ENCODE results near the gene WDFY2.
A peak's percentile ranks its signal among the peaks of the same experiment; 100 is the strongest.

Gene WDFY2

DNA sequence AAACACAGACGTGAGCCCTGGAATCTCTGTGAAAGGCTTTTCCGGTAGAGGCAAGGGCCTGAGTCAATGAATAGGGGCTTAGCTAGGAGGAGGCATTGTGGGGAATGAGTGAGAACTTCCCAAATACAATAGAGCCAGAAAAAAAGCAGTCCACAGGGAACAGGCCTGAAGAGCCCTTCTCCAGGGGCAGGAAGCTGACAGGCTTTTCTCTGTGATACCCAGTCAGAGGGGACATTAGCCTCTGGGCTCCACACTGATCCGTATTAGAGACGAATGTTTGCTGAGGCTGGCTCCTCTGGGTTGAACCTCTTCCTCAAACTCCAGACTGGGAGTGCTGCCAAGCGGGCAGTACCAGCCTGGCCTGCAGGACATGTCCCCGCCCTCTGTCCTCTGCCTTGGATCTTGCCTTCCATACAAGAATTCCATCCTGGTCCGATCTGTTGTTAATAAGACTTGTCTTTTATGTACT lies 217.4 kb downstream of the WDFY2 start:
- Mint-ChIP-seq H3K9me3 (no peaks in the 10 kb centered on the region), H3K27ac (peak overlapping the region; percentile 98), H3K4me1 (ENCODE audit: low read depth) (peaks cover 36% of the 10 kb centered on the region), H3K27me3 (ENCODE audit: low read depth) (peaks cover 3% of the 10 kb centered on the region), H3K4me3 (no peak overlapping the region), H3K36me3 (ENCODE audit: low read depth) (no peaks in the 10 kb centered on the region)

DNA sequence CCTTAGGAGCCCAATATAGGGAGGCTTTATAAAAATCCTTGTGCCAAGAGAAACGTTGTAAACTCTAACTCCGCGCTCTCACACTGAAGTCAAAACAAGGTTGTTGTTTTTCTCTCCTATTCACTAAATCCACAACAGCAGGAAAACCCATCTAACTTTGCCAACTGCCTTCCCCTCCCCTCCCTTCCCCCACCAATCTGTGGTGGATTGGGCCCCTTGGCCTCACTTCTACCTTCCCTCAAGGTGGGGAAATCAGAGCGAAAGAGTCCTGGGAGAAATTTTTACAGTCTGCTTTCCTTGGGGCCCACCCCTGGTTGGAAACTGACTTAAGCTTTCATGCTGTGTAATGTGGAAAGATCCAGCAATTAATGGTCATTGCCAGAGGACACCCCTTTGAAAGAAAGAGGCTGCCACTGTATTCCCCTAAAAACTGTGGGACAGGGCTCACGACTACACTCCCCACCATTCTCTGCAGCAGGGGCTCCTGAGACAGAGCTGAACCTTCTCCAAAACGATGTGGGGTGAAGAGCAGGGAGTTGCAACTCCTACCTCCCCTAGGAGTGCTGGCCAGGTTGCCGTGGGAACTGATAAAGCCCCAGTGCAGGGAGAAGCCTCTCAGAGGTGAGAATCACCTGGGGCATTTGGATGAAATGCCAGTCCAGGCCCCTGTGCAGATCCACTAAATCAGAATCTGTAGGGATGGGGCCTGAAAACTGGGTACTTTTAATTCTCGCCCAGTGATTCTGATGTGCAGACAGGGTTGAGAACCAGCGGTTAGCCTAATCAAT lies 218.6 kb downstream of the WDFY2 start:
- Mint-ChIP-seq H3K36me3 (ENCODE audit: low read depth) (no peaks in the 10 kb centered on the region), H3K9me3 (no peaks in the 10 kb centered on the region), H3K4me1 (ENCODE audit: low read depth) (peaks cover 32% of the 10 kb centered on the region), H3K27ac (peak overlapping the region; percentile 98), H3K27me3 (ENCODE audit: low read depth) (peaks cover 3% of the 10 kb centered on the region), H3K4me3 (peak overlapping the region; percentile 88)

DNA sequence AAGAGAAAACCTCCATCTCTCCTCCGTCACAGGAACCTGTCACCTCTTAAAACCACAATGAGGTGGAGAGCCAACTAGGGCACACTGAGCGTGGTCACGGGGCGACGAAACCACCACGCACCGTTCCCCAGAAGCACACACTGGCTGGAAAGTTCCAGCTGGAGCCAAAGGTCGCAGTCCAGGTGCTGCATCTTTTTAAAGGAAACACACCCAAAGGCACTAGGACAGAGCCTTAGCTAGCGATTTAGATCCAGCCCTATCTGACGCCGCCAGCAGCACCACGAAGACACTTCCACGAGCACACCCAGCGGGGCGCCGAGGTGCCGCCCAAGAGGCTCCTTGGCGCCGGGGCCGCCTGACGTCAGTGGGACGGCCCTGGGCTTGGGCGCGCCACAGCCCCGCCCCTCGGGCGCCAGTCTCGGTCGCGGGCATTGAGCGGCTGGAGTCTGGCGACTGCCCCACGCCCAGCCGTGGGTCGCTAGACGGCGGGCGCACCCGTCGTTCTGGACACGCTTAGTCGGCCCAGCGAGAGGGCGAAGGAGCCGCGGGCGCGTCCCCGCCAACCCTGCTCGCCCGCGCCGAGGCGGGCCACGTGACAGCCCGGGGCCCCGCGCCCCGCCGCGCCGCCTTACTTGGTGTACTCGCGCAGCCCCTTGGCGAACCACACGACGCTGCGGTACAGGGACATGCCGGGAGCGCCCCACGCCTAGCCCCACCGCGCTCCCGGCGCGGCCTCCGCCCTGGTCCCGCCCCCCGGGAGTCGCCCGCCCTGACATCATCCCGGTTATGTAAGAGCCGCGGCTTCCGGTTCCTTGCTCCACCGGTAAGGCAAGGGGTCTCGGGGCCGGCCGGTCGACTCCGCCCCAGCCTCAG lies 219.4 kb downstream of the WDFY2 start, which contains the start of gene DHRS12:
Gene DHRS12, minus strand, starts transcription at position 742 of the 873 bp plus-strand sequence. CDS start 4,504 bp downstream, outside the sequence.
- H3K9me3 Mint-ChIP-seq, result no peaks in the 10 kb centered on the region
- H3K27me3 Mint-ChIP-seq (ENCODE audit: low read depth), result peaks cover 2% of the 10 kb centered on the region
- H3K27ac Mint-ChIP-seq, result peak within 1 kb of the TSS; percentile 98
- H3K4me1 Mint-ChIP-seq (ENCODE audit: low read depth), result peaks cover 31% of the 10 kb centered on the region
- peak within 1 kb of the TSS; percentile 88 for H3K4me3 Mint-ChIP-seq
- H3K36me3 Mint-ChIP-seq (ENCODE audit: low read depth), result no peaks in the 10 kb centered on the region

DNA sequence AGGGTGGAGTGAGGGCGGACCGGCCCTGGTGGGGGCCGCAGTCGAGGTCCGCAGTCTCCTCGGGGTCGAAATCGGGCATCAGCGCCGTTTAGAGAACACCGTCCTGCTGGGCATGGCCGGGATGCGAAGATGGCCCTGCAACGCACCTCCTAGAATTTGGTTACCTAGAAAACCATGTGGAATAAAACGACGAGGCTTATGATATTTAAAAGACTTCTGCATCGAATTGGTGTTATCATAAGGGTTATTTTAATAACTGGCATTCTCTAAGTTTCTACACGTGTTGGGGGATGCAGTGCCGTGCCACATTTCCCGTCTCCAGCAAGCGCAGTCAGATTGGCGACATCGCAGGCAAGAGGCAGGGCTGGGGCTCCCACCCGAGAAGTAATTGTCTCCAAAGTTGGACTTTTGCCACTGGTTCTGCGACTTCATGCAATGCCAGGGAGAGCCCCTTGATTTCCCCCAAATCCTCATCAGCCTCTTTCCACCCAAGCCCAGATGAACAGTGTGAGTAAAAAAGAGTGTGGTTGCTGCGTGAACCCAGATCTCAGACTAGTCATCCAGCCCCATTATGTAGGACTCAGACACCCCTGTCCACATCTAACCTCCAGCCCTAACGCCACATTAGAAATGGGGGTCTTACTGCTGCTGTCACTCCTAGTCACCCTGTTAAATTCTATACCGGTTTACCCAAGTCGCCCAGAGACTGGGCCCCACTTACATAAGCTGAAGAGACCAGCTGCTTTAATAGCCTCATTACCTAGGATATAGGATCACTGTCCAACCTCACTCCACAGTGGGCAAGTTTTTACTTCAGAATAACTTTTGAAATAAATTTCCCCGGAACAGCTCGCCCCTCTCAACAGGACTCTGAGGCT lies 220.3 kb downstream of the WDFY2 start:
- Mint-ChIP-seq H3K36me3 (ENCODE audit: low read depth) (no peaks in the 10 kb centered on the region), H3K27me3 (ENCODE audit: low read depth) (no peaks in the 10 kb centered on the region), H3K4me3 (peak overlapping the region; percentile 83), H3K9me3 (no peaks in the 10 kb centered on the region), H3K4me1 (ENCODE audit: low read depth) (peaks cover 31% of the 10 kb centered on the region), H3K27ac (peak overlapping the region; percentile 94)

DNA sequence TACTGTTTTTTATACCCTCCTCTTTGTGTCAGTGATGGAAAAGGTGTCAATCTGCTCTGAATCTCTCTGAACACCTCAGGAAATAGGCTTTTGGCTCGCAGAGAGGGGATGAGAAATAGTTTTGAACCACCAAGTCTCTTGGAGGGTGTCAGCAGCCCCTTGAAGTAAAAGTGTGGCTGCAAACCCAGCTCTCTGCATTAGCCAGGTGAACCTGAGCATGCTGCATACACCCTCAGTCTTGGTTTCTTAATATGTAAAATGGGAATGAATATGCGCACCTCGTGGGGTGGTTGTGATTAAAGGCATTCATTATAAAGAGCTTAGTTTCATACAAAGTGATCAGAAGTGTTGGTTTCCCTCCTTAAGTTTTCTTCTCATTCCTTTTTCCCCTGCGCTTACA lies 221.1 kb downstream of the WDFY2 start:
- Mint-ChIP-seq H3K27me3 (ENCODE audit: low read depth) (no peaks in the 10 kb centered on the region), H3K27ac (peak overlapping the region; percentile 34), H3K4me1 (ENCODE audit: low read depth) (peaks cover 31% of the 10 kb centered on the region), H3K9me3 (no peaks in the 10 kb centered on the region), H3K4me3 (peak overlapping the region; percentile 83), H3K36me3 (ENCODE audit: low read depth) (no peaks in the 10 kb centered on the region)

DNA sequence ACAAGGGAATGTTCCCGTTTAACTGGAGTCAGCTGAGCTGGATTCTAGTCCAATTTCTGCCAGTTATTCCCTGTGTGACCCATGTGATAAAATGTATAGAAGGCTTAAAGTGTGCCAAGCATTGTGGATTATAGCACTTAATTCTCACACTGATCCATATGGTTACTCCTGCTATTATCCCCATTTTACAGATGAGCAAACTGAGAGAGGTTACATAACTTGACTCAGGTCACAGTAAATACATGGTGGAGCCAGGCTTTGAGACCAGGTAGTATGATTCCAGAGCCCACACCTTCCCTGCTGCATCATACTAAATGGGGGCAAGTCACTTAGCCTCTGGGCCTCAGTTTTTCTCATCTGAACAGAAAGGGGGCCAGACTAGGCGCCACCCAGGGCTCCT lies 221.7 kb downstream of the WDFY2 start:
- Mint-ChIP-seq H3K4me3 (no peak overlapping the region), H3K36me3 (ENCODE audit: low read depth) (no peaks in the 10 kb centered on the region), H3K27me3 (ENCODE audit: low read depth) (no peaks in the 10 kb centered on the region), H3K4me1 (ENCODE audit: low read depth) (peaks cover 31% of the 10 kb centered on the region), H3K9me3 (no peaks in the 10 kb centered on the region), H3K27ac (no peak overlapping the region)

DNA sequence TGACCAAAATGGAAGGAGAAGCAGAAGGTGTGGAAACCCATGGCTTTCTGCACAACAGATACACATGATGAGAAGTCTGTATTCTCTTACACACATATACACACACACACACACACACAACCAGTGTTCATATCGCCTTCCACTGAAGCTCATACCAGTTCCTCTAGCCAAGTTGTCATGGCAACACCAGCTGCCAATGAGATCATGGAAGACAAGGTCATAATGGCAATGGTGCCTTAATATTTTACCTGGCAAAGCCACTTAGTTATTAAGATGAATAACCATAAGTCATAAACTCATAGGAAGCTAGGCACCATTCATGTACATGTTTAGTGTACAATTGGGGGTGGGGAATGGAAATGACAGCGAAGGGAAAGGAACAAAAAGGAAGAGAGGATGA lies 222.3 kb downstream of the WDFY2 start:
- peaks cover 33% of the 10 kb centered on the region for H3K4me1 Mint-ChIP-seq (ENCODE audit: low read depth)
- no peaks in the 10 kb centered on the region for H3K9me3 Mint-ChIP-seq
- no peak overlapping the region for H3K27ac Mint-ChIP-seq
- no peaks in the 10 kb centered on the region for H3K27me3 Mint-ChIP-seq (ENCODE audit: low read depth)
- H3K36me3 Mint-ChIP-seq (ENCODE audit: low read depth), result no peaks in the 10 kb centered on the region
- no peak overlapping the region for H3K4me3 Mint-ChIP-seq

DNA sequence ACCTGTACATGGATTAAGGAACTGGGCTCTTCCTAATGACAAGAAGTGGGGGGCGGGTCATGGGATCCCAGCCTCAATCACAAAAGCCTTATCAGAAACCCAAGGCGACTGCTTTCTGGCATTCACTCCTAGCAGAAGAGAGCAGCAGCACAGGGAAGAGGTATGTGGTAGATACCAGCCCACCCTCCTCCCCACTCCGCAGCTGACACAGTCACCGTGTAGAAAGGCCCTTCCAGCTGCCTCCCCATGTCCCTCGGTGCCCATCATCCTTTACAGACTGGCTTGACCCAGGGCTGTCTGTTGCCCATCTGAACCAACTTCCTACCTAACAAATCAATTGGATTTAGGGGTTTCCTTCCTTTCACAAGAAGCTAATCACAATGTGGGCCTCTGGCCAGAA lies 222.8 kb downstream of the WDFY2 start:
- Mint-ChIP-seq H3K27ac (no peak overlapping the region), H3K4me1 (ENCODE audit: low read depth) (peaks cover 34% of the 10 kb centered on the region), H3K4me3 (no peak overlapping the region)

DNA sequence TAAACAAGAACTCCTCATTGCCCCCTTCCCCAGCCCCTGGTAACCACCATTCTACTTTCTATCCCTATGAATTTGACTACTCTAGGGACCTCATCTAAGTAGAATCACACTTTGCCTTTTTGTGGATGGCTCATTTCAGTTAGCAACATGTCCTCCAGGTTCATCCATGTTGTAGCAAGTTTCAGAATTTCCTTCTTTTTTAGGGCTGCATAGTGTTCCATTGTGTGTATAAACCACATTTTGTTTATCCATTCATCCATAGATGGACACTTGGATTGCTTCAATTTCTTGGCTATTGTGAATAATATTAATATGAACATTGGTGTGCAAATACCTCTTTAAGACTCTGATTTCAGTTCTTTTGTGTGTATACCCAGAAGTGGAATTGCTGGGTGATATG lies 224.5 kb downstream of the WDFY2 start:
- peaks cover 22% of the 10 kb centered on the region for H3K4me1 Mint-ChIP-seq (ENCODE audit: low read depth)
- H3K9me3 Mint-ChIP-seq, result no peaks in the 10 kb centered on the region
- no peak overlapping the region for H3K4me3 Mint-ChIP-seq
- no peaks in the 10 kb centered on the region for H3K27me3 Mint-ChIP-seq (ENCODE audit: low read depth)
- no peaks in the 10 kb centered on the region for H3K36me3 Mint-ChIP-seq (ENCODE audit: low read depth)
- no peak overlapping the region for H3K27ac Mint-ChIP-seq

More for the DNA sequence above, 222.8 kb downstream of the WDFY2 start:
- no peaks in the 10 kb centered on the region for H3K9me3 Mint-ChIP-seq
- H3K36me3 Mint-ChIP-seq (ENCODE audit: low read depth), result no peaks in the 10 kb centered on the region
- no peaks in the 10 kb centered on the region for H3K27me3 Mint-ChIP-seq (ENCODE audit: low read depth)

DNA sequence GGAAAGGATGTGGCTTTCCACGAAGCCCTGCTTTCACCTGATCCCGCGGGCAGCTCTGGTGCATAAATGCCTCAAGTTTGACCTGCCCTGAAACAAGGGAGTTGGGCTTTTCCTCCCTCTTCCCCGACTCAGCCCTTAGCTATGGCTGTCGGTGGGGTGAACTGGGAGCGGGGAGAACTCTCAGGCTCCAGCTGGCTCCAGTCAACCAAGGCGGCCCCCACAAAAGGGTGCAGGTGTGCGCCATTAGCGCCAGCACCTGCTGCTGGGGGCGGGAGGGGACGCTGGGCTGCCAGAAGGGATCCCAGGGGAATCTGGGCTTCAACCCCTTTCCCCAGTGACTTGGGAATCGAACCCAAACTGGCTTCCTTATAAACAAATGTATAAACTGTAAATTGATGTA lies 226.8 kb downstream of the WDFY2 start:
- no peaks in the 10 kb centered on the region for H3K9me3 Mint-ChIP-seq

DNA sequence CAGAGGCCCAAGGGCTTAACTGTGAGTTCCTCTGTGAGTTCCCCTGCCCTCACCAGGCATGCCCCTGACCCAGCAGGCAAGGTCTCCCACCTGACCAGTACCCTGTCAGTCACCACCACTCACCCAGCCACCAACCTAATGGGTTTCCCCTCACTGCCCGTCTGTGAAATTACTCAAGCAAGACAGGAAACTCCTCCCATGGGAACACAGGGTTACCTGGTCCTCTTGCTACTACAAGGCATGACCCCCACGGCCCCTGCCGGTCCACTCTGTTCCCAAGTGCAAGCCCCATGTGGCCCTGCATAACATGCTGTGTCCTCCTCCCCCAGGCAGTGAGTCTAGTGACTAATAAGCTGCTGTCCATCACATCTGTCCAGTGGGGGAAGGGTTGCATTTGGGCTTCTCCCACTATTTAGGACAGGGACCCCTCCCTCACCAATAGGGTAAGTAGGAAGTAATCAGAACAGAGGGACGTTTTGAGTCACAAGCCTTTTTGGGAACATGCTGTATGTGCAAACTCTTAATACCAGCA lies 227.7 kb downstream of the WDFY2 start:
- no peak overlapping the region for H3K27ac Mint-ChIP-seq
- no peak overlapping the region for H3K4me3 Mint-ChIP-seq
- peaks cover 4% of the 10 kb centered on the region for H3K27me3 Mint-ChIP-seq (ENCODE audit: low read depth)
- H3K36me3 Mint-ChIP-seq (ENCODE audit: low read depth), result no peaks in the 10 kb centered on the region
- H3K4me1 Mint-ChIP-seq (ENCODE audit: low read depth), result peaks cover 19% of the 10 kb centered on the region
- no peaks in the 10 kb centered on the region for H3K9me3 Mint-ChIP-seq

More for the DNA sequence above, 226.8 kb downstream of the WDFY2 start:
- Mint-ChIP-seq H3K36me3 (ENCODE audit: low read depth) (no peaks in the 10 kb centered on the region), H3K27ac (no peak overlapping the region), H3K4me1 (ENCODE audit: low read depth) (peaks cover 16% of the 10 kb centered on the region), H3K27me3 (ENCODE audit: low read depth) (no peaks in the 10 kb centered on the region), H3K4me3 (no peak overlapping the region)

DNA sequence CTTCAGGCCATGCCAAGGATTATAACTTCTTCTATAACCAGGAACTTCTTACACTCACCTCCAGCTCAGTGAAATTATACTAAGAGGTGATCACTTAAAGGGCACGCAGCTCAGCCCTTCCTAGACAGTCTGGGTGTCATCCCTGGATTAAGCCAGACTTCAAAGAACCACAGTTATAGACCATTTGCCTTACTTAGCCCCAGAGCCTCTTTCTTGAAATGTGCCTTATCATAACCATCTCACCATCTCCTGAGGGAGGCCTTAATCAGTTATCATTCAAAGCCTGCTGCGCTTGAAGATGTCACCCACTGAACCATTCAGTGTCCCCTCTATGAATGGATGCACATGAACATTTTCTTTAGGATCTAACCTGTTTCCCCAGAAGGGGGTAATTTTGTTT lies 229.8 kb downstream of the WDFY2 start:
- H3K4me3 Mint-ChIP-seq, result no peak overlapping the region
- no peak overlapping the region for H3K27ac Mint-ChIP-seq
- peaks cover 30% of the 10 kb centered on the region for H3K4me1 Mint-ChIP-seq (ENCODE audit: low read depth)
- no peaks in the 10 kb centered on the region for H3K9me3 Mint-ChIP-seq
- no peaks in the 10 kb centered on the region for H3K36me3 Mint-ChIP-seq (ENCODE audit: low read depth)
- peaks cover 4% of the 10 kb centered on the region for H3K27me3 Mint-ChIP-seq (ENCODE audit: low read depth)

DNA sequence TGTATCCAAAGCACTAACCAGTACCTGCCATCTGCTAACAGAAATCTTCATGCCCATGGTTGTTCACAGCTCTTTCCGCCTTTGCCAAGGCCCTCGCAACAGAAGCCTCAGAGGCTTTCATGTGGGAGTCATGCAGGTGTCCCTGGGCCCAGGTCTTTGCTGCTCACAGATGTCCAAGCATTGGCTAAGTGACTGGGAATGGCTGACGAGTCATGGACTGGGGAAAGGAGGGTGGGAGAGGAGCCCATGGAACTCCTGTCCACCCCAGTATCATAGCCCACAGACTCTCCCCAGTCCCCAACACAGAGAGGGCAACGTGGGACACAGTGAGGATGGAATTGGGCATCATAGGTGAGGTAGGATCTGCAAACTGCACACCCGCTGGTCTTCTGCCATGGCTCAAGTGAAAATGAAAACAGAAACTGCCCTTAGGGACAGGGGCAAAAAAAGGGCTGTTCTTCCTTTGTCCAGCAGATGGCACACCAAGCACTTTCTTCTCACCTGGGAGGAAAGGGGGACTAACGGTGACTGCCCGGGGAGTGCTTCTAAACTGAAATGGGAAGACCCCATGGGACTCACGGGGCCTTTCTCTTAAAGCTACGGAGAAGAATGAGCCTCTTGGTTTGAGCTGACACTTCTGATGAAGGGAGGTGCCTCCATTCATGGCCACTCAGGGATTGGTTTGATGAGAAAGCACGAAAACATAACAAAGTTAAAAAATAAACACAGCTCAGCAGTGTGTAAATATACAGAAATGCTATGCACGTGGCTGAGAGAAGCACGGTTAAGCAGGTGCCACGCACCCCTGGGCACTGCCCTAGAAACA lies 230.8 kb downstream of the WDFY2 start:
- H3K27ac Mint-ChIP-seq, result peak overlapping the region; percentile 49
- peaks cover 4% of the 10 kb centered on the region for H3K27me3 Mint-ChIP-seq (ENCODE audit: low read depth)
- peaks cover 40% of the 10 kb centered on the region for H3K4me1 Mint-ChIP-seq (ENCODE audit: low read depth)
- H3K36me3 Mint-ChIP-seq (ENCODE audit: low read depth), result no peaks in the 10 kb centered on the region
- peak overlapping the region; percentile 33 for H3K4me3 Mint-ChIP-seq
- no peaks in the 10 kb centered on the region for H3K9me3 Mint-ChIP-seq
